ENCODE results near the gene SF3A1.

Gene SF3A1

GRCh38 chr22:30385942-30386341, 29.2 kb upstream of the SF3A1 start:
- TF ChIP-seq REST (IDR thresholded peaks at IDR 0.05; ENCODE audit: insufficient replicate concordance, low read depth) (no peak), GABPA (IDR thresholded peaks at IDR 0.05; ENCODE audit: low read depth) (no peak), POLR2AphosphoS5 (IDR thresholded peaks at IDR 0.05; ENCODE audit: low read depth) (no peak), CTCF (IDR thresholded peaks at IDR 0.05; ENCODE audit: insufficient read depth, low read length) (no peak), SPI1 (IDR thresholded peaks at IDR 0.05; ENCODE audit: borderline replicate concordance, low read depth) (no peak)
- no peak overlapping the region for H3K4me3 ChIP-seq (replicated peaks; ENCODE audit: insufficient read depth, low read length)
- no peaks in the 10 kb centered on the region for H3K27me3 ChIP-seq (ENCODE audit: insufficient read depth, poor library complexity, severe bottlenecking)
- no peak for DNase-seq (ENCODE audit: low read depth in 1 of 2, low spot score in 1 of 2)
- no peak overlapping the region for H3K27ac ChIP-seq (replicated peaks)

GRCh38 chr22:30383061-30383460, 26.4 kb upstream of the SF3A1 start:
- Histone ChIP-seq H3K27ac (replicated peaks) (no peak overlapping the region), H3K4me3 (replicated peaks; ENCODE audit: insufficient read depth, low read length) (no peak overlapping the region), H3K27me3 (ENCODE audit: insufficient read depth, poor library complexity, severe bottlenecking) (no peaks in the 10 kb centered on the region)
- no peak for DNase-seq (ENCODE audit: low read depth in 1 of 2, low spot score in 1 of 2)
- TF ChIP-seq CTCF (IDR thresholded peaks at IDR 0.05; ENCODE audit: insufficient read depth, low read length), result no peak
- no peak for TF ChIP-seq REST (IDR thresholded peaks at IDR 0.05; ENCODE audit: insufficient replicate concordance, low read depth)
- TF ChIP-seq POLR2AphosphoS5 (IDR thresholded peaks at IDR 0.05; ENCODE audit: low read depth), result no peak
- no peak for TF ChIP-seq GABPA (IDR thresholded peaks at IDR 0.05; ENCODE audit: low read depth)
- TF ChIP-seq SPI1 (IDR thresholded peaks at IDR 0.05; ENCODE audit: borderline replicate concordance, low read depth), result no peak

- H3K27me3 ChIP-seq (ENCODE audit: insufficient read depth, poor library complexity, severe bottlenecking), result no peaks in the 10 kb centered on the region
- H3K27ac ChIP-seq (replicated peaks), result no peak overlapping the region
- TF ChIP-seq GABPA (IDR thresholded peaks at IDR 0.05; ENCODE audit: low read depth) (no peak), REST (IDR thresholded peaks at IDR 0.05; ENCODE audit: insufficient replicate concordance, low read depth) (no peak), POLR2AphosphoS5 (IDR thresholded peaks at IDR 0.05; ENCODE audit: low read depth) (no peak), CTCF (IDR thresholded peaks at IDR 0.05; ENCODE audit: insufficient read depth, low read length) (no peak), SPI1 (IDR thresholded peaks at IDR 0.05; ENCODE audit: borderline replicate concordance, low read depth) (no peak)
- no peak overlapping the region for H3K4me3 ChIP-seq (replicated peaks; ENCODE audit: insufficient read depth, low read length)
- DNase-seq (ENCODE audit: low read depth in 1 of 2, low spot score in 1 of 2), result no peak
Observed at GRCh38 chr22:30382340-30382739, 25.6 kb upstream of the SF3A1 start.

Data from HL-60 (cell line).